ENCODE results near the gene PPM1J. TPM values are rescaled to one million over a fixed set of nuclear protein-coding genes. Genes with fewer than 3 reads are reported as not detected.

The PPM1J gene
- total RNA-seq, 2 experiments from 2014 or later: 1.7 to 2.8 TPM

- DNase-seq (no peak), ATAC-seq (no peak)
- intact Hi-C loops (cut with micrococcal nuclease): loop anchor here (5.0 to 10.0 kb wide), 2 partner anchors 36 to 94 kb away; partner anchors contain the start of genes CAPZA1, MOV10 and ST7L
- Mint-ChIP-seq H3K27ac (no peak overlapping the region), H3K9me3 (no peaks in the 10 kb centered on the region), H3K4me3 (no peak overlapping the region), H3K4me1 (ENCODE audit: low read depth) (peaks cover 32% of the 10 kb centered on the region), H3K36me3 (ENCODE audit: low read depth) (no peaks in the 10 kb centered on the region), H3K27me3 (peaks cover 22% of the 10 kb centered on the region)
- ChIA-PET CTCF (interaction anchor here (0.7 to 4.2 kb wide), 15 partner anchors 10 to 1024 kb away, joined by 3 to 41 read pairs (median 4); partner anchors contain the start of genes CAPZA1, MOV10 and ST7L), POLR2A (interaction anchor here (1.1 kb wide), 1 partner anchor 34 kb away, joined by 6 read pairs; the partner anchor contains the start of gene MOV10)
- no peak for TF ChIP-seq CTCF (IDR thresholded peaks at IDR 0.05)
Observed at GRCh38 chr1:112708489-112708888, 6.6 kb downstream of the PPM1J start.

- POLR2A ChIA-PET: interaction anchor here (1.1 kb wide), 1 partner anchor 33 kb away, joined by 6 read pairs; the partner anchor contains the start of gene MOV10
Observed at GRCh38 chr1:112708002-112708448, 7.1 kb downstream of the PPM1J start.

GRCh38 chr1:112707221-112708001 lies 7.7 kb downstream of the PPM1J start:
- H3K36me3 Mint-ChIP-seq (ENCODE audit: low read depth): no peaks in the 10 kb centered on the region
- no peak overlapping the region for H3K27ac Mint-ChIP-seq
- intact Hi-C loops (cut with micrococcal nuclease): loop anchor here (2.0 to 10.0 kb wide), 3 partner anchors 35 to 317 kb away; partner anchors contain the start of genes CAPZA1, MOV10 and ST7L
- H3K4me1 Mint-ChIP-seq (ENCODE audit: low read depth): peaks cover 36% of the 10 kb centered on the region
- peak overlapping the region; percentile 70 for H3K4me3 Mint-ChIP-seq
- ChIA-PET CTCF (interaction anchor here (0.6 to 4.2 kb wide), 19 partner anchors 9 to 1025 kb away, joined by 3 to 41 read pairs (median 3); partner anchors contain the start of genes CAPZA1, LRIG2, MOV10 and ST7L), POLR2A (interaction anchor here (1.1 to 1.3 kb wide), 2 partner anchors 28 to 32 kb away, joined by 3 to 6 read pairs; partner anchors contain the start of gene MOV10)
- peaks cover 16% of the 10 kb centered on the region for H3K27me3 Mint-ChIP-seq
- DNase-seq (peak; percentile 75), ATAC-seq (peak; percentile 50)
- TF ChIP-seq CTCF (IDR thresholded peaks at IDR 0.05): peak; percentile 89
- no peaks in the 10 kb centered on the region for H3K9me3 Mint-ChIP-seq

More at GRCh38 chr1:112708002-112708448, 7.1 kb downstream of the PPM1J start:
- intact Hi-C loops (cut with micrococcal nuclease): loop anchor here (5.0 to 10.0 kb wide), 2 partner anchors 36 to 93 kb away; partner anchors contain the start of genes CAPZA1, MOV10 and ST7L
- Mint-ChIP-seq H3K36me3 (ENCODE audit: low read depth) (no peaks in the 10 kb centered on the region), H3K27me3 (peaks cover 19% of the 10 kb centered on the region), H3K4me1 (ENCODE audit: low read depth) (peaks cover 32% of the 10 kb centered on the region), H3K27ac (no peak overlapping the region), H3K4me3 (peak overlapping the region; percentile 70), H3K9me3 (no peaks in the 10 kb centered on the region)
- DNase-seq (no peak), ATAC-seq (no peak)
- CTCF ChIA-PET: interaction anchor here (0.7 to 4.2 kb wide), 18 partner anchors 9 to 1025 kb away, joined by 3 to 41 read pairs (median 4); partner anchors contain the start of genes CAPZA1, MOV10 and ST7L
- TF ChIP-seq CTCF (IDR thresholded peaks at IDR 0.05): no peak

GRCh38 chr1:112706505-112707220 lies 8.5 kb downstream of the PPM1J start, which contains the start of gene RHOC:
TSS of gene RHOC (minus strand) at chr1:112707127. CDS start at chr1:112703799, 3,328 bp downstream.
- CTCF ChIA-PET: interaction anchor here (1.1 to 4.2 kb wide), 4 partner anchors 12 to 205 kb away, joined by 3 to 41 read pairs (median 18); partner anchors contain the start of genes CAPZA1 and ST7L
- no peak within 1 kb of the TSS for H3K27ac Mint-ChIP-seq
- peak; percentile 47 for ATAC-seq

More at GRCh38 chr1:112706505-112707220, 8.5 kb downstream of the PPM1J start, which contains the start of gene RHOC:
- peak within 1 kb of the TSS; percentile 71 for H3K4me3 Mint-ChIP-seq
- no peaks in the 10 kb centered on the region for H3K9me3 Mint-ChIP-seq
- no peak for TF ChIP-seq CTCF (IDR thresholded peaks at IDR 0.05)
- peaks cover 5% of the 10 kb centered on the region for H3K36me3 Mint-ChIP-seq (ENCODE audit: low read depth)
- POLR2A ChIA-PET: interaction anchor here (1.3 kb wide), 1 partner anchor 27 kb away, joined by 3 read pairs; no protein-coding TSS in a partner anchor
- intact Hi-C loops (cut with micrococcal nuclease): loop anchor here (2.0 to 10.0 kb wide), 3 partner anchors 34 to 316 kb away; partner anchors contain the start of genes CAPZA1, MOV10 and ST7L
- peak; percentile 43 for DNase-seq
- peaks cover 11% of the 10 kb centered on the region for H3K27me3 Mint-ChIP-seq
- H3K4me1 Mint-ChIP-seq (ENCODE audit: low read depth): peaks cover 44% of the 10 kb centered on the region
